SH-SY5Y (cell line): Measurements from ENCODE around the gene ZNF184.

Experiments
- GATA2 ChIP-seq: IDR thresholded peaks from 2 replicates; pipeline ENCODE4 v1.6.1; 2011; ENCODE audit warnings: mild to moderate bottlenecking, low read depth, low read length
- GATA3 ChIP-seq: IDR thresholded peaks from 2 replicates; pipeline ENCODE4 v1.6.1; 2011; ENCODE audit warnings: low read depth, mild to moderate bottlenecking, low read length, moderate library complexity

DNA sequence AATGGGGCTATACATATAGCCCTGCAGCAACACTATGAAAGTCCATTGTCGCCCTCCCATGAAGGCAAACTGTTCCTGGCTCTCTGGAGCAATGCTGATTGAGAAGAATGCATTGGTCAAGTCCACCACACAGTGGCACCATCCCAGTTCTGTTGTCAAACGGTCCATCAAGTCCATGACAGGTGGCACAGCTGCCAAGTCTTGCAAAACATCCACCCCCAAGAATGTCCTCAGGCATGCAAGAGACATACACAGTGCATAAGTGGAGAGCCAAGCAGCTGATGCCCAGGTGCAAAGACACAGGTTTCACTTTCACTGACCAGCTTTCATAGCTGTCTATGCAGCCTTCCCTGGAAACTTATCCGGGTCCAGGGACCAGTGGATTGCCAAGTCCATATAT lies 66.8 kb downstream of the ZNF184 start:
- no peak for TF ChIP-seq GATA3
- TF ChIP-seq GATA2, result no peak
